ENCODE measurements around the gene UNK.
"Not testable (repeated sequence)": the region's sequence is repeated elsewhere in the genome, so short reads cannot be mapped to it uniquely, and the experiment has no call there.

Gene UNK

DNA sequence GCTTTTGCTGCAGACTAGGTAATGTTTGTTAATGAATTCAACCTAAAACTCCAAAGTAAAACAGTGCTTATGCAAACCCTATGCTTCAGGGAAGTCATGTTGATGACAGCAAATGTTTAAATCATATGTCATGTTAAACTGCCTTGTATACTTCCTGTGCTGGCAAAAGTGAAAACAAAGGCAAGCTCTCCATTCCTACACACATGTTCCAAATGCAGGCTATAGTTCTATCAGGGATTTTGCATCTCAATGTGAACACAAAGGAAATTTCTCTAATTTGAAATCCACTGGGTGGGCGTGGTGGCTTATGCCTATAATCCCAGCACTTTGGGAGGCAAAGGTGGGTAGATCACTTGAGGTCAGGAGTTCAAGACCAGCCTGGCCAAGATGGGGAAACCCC is 19.3 kb downstream of the UNK start:
- DNase-seq (ENCODE audit: low read depth), result no peak

DNA sequence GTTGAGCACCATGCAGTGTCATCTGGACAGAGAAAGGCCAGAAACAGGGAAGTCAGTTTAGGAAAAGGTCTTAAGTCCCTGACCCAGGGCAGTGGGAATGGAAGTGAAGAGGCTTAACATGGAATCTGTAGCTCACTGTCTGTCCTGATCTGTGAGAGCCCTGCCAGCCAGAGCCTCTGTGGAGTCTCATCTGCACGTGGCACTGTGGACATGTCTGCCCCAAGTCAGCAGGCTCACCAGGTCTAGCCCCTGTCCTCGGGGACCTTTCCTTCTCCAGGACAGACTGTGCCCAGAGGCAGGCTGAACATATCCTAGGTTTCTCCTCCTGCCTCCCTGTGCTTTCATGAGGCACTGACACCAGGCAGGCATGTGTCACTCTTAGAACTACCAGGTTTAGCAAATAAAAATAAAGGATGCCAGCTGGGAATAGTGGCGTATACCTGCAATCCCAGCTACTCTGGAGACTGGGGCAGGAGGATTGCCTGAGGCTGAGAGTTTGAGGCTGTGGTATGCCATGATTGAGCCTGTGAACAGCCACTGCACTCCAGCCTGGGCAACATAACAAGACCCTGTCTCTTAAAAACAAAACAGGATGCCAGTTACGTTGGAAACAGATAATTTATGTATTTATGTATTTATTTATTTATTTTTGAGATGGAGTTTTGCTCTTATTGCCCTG is 22.4 kb downstream of the UNK start:
- DNase-seq (ENCODE audit: low read depth), result no peak

DNA sequence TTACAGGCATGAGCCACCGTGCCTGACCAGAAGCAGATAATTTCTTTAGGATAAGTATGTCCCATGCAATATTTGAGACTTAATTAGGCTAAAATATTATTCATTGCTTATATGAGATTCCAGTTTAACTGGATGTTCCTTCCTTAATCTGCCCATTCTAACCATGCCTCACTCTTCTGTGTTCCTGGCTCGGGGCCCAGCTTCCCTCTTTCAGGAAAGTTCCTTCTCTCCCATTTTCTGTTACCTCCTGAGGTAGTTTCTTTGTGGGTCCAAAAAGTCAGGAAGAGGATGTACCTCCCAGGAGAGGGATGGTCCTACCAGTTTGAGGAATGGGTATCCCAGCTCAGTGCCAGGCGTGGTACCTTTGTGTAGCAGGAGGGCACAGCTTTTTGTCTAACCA is 23.3 kb downstream of the UNK start:
- DNase-seq (ENCODE audit: low read depth), result no peak

DNA sequence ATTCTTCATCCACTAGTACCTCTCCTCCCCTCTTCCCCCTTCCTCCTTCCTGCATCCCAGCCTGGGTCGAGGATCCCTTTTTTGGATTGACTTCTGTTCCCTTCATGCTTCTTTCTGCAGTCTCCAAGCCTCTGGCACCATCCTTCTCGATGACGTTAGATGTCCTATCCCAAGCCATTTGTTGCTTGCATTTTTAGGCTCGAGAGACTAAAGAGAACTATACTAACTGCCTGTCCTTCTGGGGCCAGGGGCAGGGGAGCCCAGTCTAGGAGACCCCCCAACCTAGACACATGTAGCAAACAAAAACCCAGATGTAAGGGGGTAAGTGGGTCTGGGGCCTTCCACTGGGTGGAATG is 23.9 kb downstream of the UNK start:
- DNase-seq (ENCODE audit: low read depth), result no peak

DNA sequence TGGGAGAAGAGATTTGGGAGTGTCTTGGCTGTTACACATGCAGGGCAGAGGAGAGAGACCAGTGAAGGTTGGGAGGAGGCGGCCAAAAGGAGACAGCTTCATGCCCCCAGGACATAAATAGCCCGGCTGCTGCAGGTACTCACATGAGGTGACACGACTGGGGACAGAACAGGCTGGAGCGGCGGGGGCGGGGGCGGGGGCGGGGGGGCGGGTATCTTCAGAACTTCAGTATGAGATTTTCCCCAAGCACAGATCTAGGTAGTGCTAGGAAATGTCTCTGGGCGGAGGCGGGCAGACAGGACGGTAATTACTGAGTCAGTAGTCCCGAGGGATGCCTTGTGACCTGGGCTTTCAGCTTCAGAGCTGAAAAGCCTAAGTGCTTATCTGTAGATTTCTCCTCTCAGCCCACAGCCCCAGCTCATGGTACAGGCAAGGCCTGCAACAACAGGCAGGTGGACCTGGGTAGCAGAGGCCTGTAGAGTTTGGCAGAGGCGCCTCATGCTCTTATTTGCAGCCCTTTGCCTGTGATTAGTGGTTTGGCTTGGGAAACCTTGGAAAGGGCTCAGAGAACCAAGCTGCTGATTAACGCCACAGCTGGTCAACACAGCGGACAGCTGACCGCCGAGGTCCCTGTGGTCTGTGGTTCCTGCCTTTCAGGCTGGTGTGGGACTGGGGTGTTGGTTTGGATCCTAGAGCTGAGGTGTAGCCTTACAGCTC is 24.5 kb downstream of the UNK start:
- DNase-seq (ENCODE audit: low read depth), result peak; percentile 25

DNA sequence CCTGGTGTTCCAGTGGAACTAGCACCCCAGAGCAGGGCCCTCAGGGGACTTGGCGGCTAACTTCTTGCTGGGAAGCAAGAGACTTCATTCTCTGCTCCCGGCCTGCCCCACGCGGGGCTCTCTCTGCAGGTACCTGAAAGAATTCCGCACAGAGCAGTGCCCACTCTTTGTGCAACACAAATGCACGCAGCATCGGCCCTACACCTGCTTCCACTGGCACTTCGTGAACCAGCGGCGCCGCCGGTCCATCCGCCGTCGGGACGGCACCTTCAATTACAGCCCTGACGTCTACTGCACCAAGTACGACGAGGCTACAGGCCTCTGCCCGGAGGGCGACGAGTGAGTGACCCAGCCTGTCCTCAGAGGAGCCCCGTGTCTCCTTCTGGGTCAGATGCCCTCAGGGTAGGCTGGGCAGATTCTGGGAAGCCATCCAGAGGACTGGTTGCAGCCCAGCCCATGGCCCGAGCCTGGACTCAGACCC is 25.1 kb downstream of the UNK start:
- no peak for DNase-seq (ENCODE audit: low read depth)

DNA sequence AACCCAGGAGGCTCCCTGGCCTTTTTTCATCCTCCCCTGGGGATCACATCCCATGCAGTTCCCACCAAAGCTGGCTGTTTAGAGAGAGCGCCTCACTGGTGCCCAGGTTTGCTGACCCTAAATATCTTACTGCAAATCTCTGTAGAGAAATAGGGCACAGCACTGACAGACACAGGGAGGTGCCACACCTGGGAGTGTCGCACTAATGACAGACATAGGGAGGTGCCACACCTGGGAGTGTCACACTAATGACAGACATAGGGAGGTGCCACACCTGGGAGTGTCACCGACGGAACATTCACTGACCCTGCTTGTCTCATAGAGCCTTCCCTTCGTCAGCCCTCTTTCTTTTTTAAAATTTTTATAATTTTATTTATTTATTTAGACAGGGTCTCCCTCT is 25.6 kb downstream of the UNK start:
- no peak for DNase-seq (ENCODE audit: low read depth)

DNA sequence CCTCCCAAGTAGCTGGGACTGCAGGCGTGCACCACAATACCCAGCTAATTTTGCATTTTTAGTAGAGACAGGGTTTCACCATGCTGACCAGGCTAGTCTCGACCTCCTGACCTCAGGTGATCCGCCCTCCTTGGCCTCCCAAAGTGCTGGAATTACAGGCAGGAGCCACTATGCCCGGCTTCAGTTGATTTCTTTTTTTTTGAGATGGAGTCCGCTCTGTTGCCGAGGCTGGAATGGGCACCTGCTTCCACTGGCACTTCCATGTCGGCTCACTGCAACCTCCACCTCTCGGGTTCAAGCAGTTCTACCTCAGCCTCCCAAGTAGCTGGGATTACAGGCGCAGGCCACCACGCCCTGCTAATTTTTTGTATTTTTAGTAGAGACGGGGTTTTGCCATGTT is 26.1 kb downstream of the UNK start:
- not testable (repeated sequence) for DNase-seq (ENCODE audit: low read depth)

DNA sequence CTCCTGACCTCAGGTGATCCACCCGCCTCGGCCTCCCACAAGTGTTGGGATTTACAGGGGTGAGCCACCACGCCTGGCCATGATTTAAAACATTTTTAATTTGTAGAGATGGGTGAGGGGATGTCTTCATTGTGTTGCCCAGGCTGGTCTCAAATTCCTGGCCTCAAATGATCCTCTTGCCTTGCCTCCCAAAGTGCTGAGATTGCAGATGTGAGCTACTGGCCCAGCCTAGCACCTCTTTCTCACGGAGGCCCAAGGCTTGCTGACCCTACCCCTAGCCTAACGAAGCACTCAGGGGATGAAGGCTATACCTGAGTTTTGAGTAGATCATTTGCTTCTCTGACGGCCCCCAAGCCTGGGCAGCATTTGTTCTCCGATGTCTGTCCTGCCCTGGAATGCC is 26.6 kb downstream of the UNK start:
- no peak for DNase-seq (ENCODE audit: low read depth)

DNA sequence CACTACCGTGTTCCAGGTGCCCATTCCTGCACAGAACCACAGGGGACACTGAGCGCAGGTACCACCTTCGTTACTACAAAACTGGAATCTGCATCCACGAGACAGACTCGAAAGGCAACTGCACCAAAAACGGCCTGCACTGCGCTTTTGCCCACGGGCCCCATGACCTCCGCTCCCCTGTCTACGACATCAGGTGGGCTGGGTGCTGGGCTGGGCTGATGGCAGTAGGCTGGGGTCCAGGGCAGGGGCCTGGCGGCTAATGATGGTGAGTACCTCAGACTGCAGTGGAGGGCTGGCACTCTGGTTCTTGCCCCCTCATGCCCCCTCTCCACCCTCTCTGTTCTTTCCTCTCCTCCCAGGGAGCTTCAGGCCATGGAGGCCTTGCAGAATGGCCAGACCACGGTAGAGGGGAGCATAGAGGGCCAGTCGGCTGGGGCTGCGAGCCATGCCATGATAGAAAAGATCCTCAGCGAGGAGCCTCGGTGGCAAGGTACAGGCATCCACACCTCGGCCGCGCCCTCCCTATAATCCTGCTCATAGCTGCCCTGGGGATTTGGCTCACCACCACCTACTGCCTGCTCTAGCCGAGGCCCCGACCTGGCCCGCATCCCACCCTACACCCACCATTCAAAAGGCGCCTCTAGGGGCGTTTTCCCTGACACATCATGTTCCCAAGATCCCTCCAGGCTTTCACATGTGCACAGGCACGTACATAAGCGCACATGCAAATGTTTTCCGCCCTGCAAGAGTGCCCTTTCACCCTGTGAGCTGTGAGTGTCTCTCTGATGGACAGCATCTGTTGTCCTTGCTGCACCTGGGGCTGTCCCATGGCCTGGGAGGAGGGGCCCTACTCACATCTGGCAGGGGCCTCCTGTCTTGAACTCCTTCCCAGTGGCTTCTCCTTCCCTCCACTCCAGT is 27.7 kb downstream of the UNK start:
- DNase-seq (ENCODE audit: low read depth), result no peak

DNA sequence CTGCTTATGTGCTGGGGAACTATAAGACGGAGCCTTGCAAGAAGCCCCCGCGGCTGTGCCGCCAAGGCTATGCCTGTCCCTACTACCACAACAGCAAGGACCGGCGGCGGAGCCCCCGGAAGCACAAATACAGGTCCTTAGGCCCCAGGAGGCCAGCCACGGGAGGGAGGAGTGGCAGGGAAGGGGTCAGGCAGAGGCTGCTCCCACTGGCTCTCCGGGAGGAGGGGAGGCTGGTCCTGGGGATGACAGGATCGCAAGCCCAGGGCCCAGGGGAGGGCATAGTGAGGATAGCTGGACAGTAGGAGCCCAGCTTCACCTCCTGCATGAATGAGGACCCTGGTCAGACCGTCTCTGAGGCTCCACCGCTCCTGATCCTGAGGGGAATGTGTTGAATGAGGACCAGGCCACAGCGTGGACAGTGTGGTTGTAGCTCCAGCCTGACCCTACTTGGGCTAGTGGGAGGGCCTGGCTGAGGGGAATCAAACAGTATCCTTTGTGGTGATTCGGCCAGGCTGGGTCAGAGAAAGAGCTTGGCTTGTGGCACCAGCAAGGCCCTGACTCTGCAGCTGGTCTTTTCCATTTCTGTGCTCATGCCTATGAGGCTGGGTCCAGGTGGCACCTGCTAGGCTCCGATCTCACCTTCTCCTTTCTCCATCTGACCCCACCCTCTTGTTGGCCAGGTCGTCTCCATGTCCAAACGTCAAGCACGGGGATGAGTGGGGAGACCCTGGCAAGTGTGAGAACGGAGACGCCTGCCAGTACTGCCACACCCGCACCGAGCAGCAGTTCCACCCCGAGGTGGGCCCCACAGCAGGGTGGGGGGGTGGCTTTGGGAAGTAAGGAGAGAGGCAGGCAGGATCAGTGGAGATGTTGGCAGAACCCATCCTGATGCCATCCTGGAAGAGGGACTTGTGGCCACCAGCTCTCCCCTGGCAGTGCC is 28.7 kb downstream of the UNK start:
- DNase-seq (ENCODE audit: low read depth), result no peak

DNA sequence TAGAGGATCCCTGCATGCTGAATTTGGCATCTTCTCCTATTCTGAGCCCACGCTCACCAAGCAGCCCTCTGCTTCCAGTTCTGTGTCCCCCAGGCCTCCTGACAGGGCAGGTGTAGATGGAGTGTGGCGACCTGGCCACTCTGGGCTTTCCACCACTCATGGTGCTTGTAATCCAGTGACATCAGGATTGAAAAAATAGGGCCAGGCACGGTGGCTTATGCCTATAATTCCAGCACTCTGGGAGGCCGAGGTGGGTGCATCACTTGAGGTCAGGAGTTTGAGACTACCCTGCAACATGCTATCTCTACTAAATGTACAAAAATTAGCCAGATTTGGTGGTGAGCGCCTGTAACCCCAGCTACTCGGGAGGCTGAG is 29.4 kb downstream of the UNK start:
- no peak for DNase-seq (ENCODE audit: low read depth)

DNA sequence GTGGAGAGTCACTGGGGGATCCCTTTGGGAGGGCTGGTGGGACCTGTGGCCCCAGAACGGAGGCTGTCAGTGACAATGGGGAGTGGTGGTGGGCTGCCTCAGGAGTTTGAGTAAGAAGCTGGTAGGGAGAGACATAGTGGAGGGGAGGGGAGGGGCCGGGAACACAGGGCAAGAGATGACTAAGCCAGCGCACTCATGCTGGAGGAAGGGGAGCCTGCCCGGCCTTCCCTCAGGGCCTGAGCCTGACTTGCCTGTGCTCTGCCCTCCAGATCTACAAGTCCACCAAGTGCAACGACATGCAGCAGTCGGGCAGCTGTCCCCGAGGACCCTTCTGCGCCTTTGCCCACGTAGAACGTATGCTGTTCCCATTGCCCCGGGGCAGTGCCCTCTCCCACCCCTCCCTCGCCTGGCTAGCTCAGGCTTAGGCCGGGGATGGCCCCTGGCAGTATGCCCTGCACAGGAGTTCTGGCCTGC is 30.3 kb downstream of the UNK start:
- DNase-seq (ENCODE audit: low read depth), result peak; percentile 85

DNA sequence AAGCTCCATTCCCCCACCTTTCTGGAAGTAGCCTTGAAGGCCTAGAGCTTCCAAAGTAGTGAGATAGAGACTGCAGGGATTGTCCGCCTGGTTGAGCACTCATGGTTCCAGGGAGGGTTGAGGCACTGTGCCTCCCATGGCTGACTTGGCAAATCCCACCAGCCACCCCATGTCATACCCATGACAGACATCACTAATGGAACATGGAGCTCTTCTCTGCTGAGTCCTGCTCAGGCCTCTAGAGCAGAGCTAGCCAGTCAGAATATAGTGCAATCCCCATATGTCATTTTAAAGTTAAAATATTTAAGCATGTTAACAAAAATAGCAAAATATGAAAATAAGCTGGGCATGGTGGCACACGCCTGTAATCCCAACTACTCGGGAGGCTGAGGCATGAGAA is 30.8 kb downstream of the UNK start:
- DNase-seq (ENCODE audit: low read depth), result no peak

DNA sequence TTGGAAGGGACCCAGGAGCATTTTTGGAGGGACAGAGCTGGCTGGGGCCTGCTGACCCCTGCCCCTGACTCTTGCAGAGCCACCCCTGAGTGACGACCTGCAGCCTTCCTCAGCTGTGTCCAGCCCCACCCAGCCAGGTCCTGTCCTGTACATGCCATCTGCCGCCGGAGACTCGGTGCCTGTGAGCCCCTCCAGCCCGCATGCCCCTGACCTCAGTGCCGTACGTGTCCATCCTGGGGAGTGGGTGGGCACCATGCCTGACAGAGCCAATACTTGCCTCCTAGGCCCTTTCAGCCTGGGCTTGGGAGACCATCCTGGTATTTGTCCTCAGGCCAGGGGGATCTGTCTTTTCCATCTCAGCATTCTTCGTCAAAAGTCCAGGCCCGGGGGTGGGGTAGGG is 32.1 kb downstream of the UNK start:
- no peak for DNase-seq (ENCODE audit: low read depth)

DNA sequence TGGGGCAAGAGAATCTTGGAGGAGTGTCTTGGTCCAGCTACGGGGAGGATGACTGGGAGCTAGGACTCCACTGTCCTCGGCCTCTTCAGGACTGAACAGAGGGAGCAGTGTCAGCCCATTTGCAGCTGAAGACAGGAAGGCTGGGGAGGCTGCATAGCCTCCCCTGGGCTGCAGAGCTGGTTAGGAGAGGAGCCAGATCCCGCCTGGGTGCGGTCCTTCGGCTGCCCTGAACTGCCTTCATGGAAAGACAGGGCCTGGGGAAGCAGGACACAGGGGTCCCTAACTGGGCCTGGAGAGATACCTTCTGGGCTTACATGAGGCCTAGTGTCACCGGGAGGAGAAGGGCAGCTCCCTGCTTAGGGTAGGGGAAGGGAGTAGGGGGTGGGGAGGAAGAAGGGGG is 33.0 kb downstream of the UNK start:
- DNase-seq (ENCODE audit: low read depth), result no peak

DNA sequence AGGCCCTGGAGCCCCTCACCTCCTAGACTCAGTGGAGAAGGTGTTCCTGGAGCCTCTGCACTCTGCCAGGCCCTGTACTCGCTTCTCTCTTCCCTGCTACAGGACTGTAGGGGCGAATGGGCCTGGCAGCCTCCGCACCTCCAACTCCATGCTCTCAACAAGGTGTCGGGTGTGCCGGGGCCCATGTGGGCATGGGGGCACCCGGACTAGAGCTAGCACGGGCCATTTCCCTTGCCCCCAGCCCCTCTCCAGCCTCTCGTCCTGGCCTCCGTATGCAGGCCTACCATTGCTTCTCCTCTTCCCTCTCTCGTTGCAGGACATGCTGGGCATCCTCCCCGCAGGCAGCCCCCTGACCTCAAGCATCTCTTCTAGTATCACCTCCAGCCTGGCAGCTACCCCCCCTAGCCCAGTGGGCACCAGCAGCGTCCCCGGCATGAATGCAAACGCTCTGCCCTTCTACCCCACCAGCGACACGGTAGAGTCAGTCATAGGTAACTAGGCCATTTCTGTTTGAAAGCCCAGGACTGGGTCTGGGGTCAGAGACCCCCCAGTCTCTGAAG is 33.8 kb downstream of the UNK start:
- no peak for DNase-seq (ENCODE audit: low read depth)

DNA sequence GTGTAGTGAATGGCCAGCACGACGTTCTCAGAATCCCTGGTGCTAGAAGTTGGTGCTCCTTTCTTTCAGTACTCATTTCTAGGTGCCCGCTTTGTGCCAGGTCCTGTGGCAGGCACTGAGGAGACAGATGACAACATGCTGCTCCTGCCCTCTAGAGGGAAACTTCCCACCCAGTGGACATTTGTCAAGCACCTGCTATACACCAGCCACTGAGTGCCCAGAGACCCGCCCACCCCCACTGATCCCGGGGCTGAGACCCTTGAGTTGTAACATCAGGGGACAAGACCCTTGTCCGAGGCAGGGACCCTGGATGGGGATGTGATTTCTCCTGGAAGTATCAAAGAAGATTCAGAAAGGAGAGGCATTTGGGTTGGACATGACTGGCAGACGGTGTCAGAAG is 34.5 kb downstream of the UNK start:
- DNase-seq (ENCODE audit: low read depth), result no peak

DNA sequence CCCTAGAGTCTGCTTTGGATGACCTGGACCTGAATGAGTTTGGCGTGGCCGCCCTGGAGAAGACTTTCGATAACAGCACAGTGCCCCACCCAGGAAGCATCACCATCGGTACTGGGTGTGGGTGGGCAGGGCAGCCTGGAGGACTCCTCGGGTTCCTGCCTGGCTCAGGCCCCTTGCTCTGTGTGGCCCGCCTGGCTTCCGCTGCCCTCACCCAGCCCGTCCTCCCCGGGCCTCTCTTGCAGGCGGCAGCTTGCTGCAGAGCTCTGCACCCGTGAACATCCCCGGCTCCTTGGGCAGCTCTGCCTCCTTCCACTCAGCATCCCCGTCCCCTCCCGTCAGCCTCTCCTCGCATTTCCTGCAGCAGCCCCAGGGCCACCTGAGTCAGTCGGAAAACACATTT is 35.1 kb downstream of the UNK start:
- no peak for DNase-seq (ENCODE audit: low read depth)

DNA sequence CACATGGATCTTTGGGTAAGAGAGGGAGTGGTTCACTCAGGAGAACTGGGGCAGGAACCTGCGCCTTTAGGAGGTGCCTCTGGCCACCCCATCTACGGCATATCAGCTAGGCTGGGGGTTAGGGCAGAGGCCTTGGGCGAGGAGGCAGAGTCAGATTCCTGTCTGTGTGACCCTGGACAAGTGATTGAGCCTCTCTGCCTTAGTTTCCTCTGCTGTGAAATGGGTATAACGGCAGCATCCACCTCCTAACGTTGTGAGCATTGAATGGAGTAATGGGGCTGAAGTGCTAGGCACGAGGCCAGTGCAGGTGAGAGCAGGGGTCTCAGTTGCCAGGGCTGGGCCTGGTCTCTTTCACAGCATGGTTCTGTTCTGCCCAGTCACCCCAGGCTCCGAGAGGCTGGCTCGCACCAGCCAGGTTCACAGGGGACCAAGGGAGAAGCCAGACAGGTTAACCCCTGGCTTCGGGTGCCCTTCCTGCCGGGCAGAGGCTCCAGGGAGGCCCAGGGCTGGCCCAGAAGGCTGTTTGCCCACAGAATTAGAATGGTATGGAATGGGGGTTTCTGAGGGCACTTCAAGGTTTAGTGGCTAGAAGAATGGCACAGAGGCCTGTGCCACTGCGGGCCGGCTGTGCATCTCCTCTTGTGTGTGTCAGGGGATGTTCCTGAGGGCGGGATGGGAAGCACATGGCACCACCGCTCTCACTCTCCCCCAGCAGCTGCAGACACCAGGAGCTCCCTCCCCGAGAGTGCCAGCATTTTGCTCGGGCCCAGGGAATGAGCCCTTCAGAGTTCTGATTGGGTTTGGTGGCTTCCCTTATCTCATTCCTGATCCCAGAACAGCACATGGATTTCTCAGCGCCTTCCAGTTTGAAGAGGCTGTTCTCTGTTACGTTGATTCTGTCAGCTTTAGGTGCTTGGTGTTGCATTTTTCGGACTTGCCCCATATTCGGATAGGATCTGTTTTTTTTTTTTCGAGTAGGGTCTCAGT is 35.8 kb downstream of the UNK start:
- no peak for DNase-seq (ENCODE audit: low read depth)

Data from iris pigment epithelial cell (primary cell).